Neural cell (in vitro differentiated cells): ENCODE data around the gene FBXO8.

Source experiments
- EP300 ChIP-seq: fragments of 450-650 bp; conservative IDR thresholded peaks from 2 replicates; pipeline ENCODE4 v1.6.1; 2014; ENCODE audit warnings: antibody characterized with exemption, mild to moderate bottlenecking, moderate library complexity; ENCODE audit not compliant: poor library complexity, severe bottlenecking
- MXI1 ChIP-seq: fragments of 450-650 bp; conservative IDR thresholded peaks from 2 replicates; pipeline ENCODE4 v1.6.1; 2014; ENCODE audit warnings: antibody characterized with exemption, mild to moderate bottlenecking; ENCODE audit not compliant: poor library complexity, severe bottlenecking
- TF ChIP-seq, protein P1 (sequence below): fragments of 450-650 bp; IDR thresholded peaks from 2 replicates; pipeline ENCODE4 v1.5.1; 2014; ENCODE audit warnings: antibody characterized with exemption, mild to moderate bottlenecking, moderate library complexity; ENCODE audit not compliant: poor library complexity, severe bottlenecking

GRCh38 chr4:174262624-174263444, 20.6 kb downstream of the FBXO8 start:
- TF ChIP-seq MXI1 (no peak), EP300 (no peak)
- TF ChIP-seq, protein P1, sequence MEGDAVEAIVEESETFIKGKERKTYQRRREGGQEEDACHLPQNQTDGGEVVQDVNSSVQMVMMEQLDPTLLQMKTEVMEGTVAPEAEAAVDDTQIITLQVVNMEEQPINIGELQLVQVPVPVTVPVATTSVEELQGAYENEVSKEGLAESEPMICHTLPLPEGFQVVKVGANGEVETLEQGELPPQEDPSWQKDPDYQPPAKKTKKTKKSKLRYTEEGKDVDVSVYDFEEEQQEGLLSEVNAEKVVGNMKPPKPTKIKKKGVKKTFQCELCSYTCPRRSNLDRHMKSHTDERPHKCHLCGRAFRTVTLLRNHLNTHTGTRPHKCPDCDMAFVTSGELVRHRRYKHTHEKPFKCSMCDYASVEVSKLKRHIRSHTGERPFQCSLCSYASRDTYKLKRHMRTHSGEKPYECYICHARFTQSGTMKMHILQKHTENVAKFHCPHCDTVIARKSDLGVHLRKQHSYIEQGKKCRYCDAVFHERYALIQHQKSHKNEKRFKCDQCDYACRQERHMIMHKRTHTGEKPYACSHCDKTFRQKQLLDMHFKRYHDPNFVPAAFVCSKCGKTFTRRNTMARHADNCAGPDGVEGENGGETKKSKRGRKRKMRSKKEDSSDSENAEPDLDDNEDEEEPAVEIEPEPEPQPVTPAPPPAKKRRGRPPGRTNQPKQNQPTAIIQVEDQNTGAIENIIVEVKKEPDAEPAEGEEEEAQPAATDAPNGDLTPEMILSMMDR, result no peak
